ENCODE measurements around the gene STIL.
A peak's percentile ranks its signal among the peaks of the same experiment; 100 is the strongest.

STIL gene

GRCh38 chr1:47235806-47236205 is 78.1 kb downstream of the STIL start:
- no peak overlapping the region for H3K4ac ChIP-seq (ENCODE audit: low read depth in 1 of 2, low read length in 2 of 2)
- H3K18ac ChIP-seq (ENCODE audit: low read depth in 1 of 2, low read length in 2 of 2): no peak overlapping the region
- no peak overlapping the region for H2AFZ ChIP-seq (ENCODE audit: low read depth, low read length)
- no peak overlapping the region for H2AK5ac ChIP-seq (ENCODE audit: low read length, severe bottlenecking)
- H3K79me1 ChIP-seq (replicated peaks; ENCODE audit: low read length, poor library complexity, severe bottlenecking): no peaks in the 10 kb centered on the region
- H3K23ac ChIP-seq (ENCODE audit: low read length in 2 of 2): no peak overlapping the region
- no peaks in the 10 kb centered on the region for H3K9me3 ChIP-seq (ENCODE audit: control insufficient read depth, low read length)
- peaks cover 62 to 74% of the 10 kb centered on the region in 2 experiments for H3K27me3 ChIP-seq (ENCODE audit: control insufficient read depth in 1 of 2, insufficient read depth in 1 of 2, low read length in 2 of 2)
- no peak overlapping the region for H2BK12ac ChIP-seq (ENCODE audit: low read length in 2 of 2)
- H3K27ac ChIP-seq (ENCODE audit: low read length, poor library complexity, severe bottlenecking): no peak overlapping the region
- H2BK120ac ChIP-seq (ENCODE audit: low read depth, low read length): no peak overlapping the region
- H2BK15ac ChIP-seq (ENCODE audit: low read depth, poor library complexity, severe bottlenecking): no peak overlapping the region
- H2BK5ac ChIP-seq (ENCODE audit: low read depth, low read length, poor library complexity, severe bottlenecking): no peak overlapping the region
- no peak overlapping the region for H3K14ac ChIP-seq (ENCODE audit: low read length in 2 of 2)
- H3K36me3 ChIP-seq (ENCODE audit: control insufficient read depth in 1 of 2, insufficient read depth in 2 of 2, low read depth in 1 of 2, low read length in 2 of 2): no peaks in the 10 kb centered on the region
- peaks cover 17% of the 10 kb centered on the region for H3K4me1 ChIP-seq (ENCODE audit: control insufficient read depth, insufficient read depth, low read depth, low read length)
- no peak overlapping the region for H3K9ac ChIP-seq (ENCODE audit: low read length)
- 72% methylated on average over 4 of the region's 4 CpGs for WGBS
- no peak overlapping the region for H4K91ac ChIP-seq (ENCODE audit: low read length)
- no peak overlapping the region for H4K8ac ChIP-seq (ENCODE audit: low read length)
- no peak overlapping the region for H3K4me2 ChIP-seq (ENCODE audit: low read length, poor library complexity, severe bottlenecking)
- no peak overlapping the region for H3K4me3 ChIP-seq (ENCODE audit: insufficient read depth in 1 of 2, low read depth in 1 of 2, low read length in 2 of 2)
- no peak for DNase-seq

- Histone ChIP-seq H2AK5ac (ENCODE audit: low read length, severe bottlenecking) (no peak overlapping the region), H3K27me3 (ENCODE audit: control insufficient read depth in 1 of 2, insufficient read depth in 1 of 2, low read length in 2 of 2) (peaks cover 68 to 76% of the 10 kb centered on the region in 2 experiments), H3K9me3 (ENCODE audit: control insufficient read depth, low read length) (peaks cover 3% of the 10 kb centered on the region), H2BK15ac (ENCODE audit: low read depth, poor library complexity, severe bottlenecking) (no peak overlapping the region), H2BK12ac (ENCODE audit: low read length in 2 of 2) (no peak overlapping the region), H3K18ac (ENCODE audit: low read depth in 1 of 2, low read length in 2 of 2) (no peak overlapping the region), H2BK120ac (ENCODE audit: low read depth, low read length) (no peak overlapping the region), H3K23ac (ENCODE audit: low read length in 2 of 2) (no peak overlapping the region), H4K91ac (ENCODE audit: low read length) (no peak overlapping the region), H3K9ac (ENCODE audit: low read length) (no peak overlapping the region), H2BK5ac (ENCODE audit: low read depth, low read length, poor library complexity, severe bottlenecking) (no peak overlapping the region), H2AFZ (ENCODE audit: low read depth, low read length) (no peak overlapping the region), H3K14ac (ENCODE audit: low read length in 2 of 2) (no peak overlapping the region), H3K4me1 (ENCODE audit: control insufficient read depth, insufficient read depth, low read depth, low read length) (peaks cover 19% of the 10 kb centered on the region), H3K4me2 (ENCODE audit: low read length, poor library complexity, severe bottlenecking) (peak overlapping the region; percentile 63), H3K79me1 (replicated peaks; ENCODE audit: low read length, poor library complexity, severe bottlenecking) (no peaks in the 10 kb centered on the region), H3K4ac (ENCODE audit: low read depth in 1 of 2, low read length in 2 of 2) (no peak overlapping the region), H3K36me3 (ENCODE audit: control insufficient read depth in 1 of 2, insufficient read depth in 2 of 2, low read depth in 1 of 2, low read length in 2 of 2) (no peaks in the 10 kb centered on the region), H4K8ac (ENCODE audit: low read length) (no peak overlapping the region), H3K27ac (ENCODE audit: low read length, poor library complexity, severe bottlenecking) (no peak overlapping the region), H3K4me3 (ENCODE audit: insufficient read depth in 1 of 2, low read depth in 1 of 2, low read length in 2 of 2) (no peak overlapping the region)
- 10% methylated on average over 12 of the region's 21 CpGs for whole genome bisulfite sequencing
- DNase-seq: no peak
Observed at GRCh38 chr1:47235241-47235681, 78.7 kb downstream of the STIL start.

GRCh38 chr1:47233186-47233585 is 80.8 kb downstream of the STIL start:
- Histone ChIP-seq H2BK5ac (ENCODE audit: low read depth, low read length, poor library complexity, severe bottlenecking) (no peak overlapping the region), H4K8ac (ENCODE audit: low read length) (no peak overlapping the region), H2BK120ac (ENCODE audit: low read depth, low read length) (no peak overlapping the region), H3K9ac (ENCODE audit: low read length) (no peak overlapping the region), H2BK12ac (ENCODE audit: low read length in 2 of 2) (no peak overlapping the region), H2AK5ac (ENCODE audit: low read length, severe bottlenecking) (no peak overlapping the region), H2BK15ac (ENCODE audit: low read depth, poor library complexity, severe bottlenecking) (no peak overlapping the region), H3K9me3 (ENCODE audit: control insufficient read depth, low read length) (peaks cover 6% of the 10 kb centered on the region), H3K36me3 (ENCODE audit: control insufficient read depth in 1 of 2, insufficient read depth in 2 of 2, low read depth in 1 of 2, low read length in 2 of 2) (no peaks in the 10 kb centered on the region), H3K4me3 (ENCODE audit: insufficient read depth in 1 of 2, low read depth in 1 of 2, low read length in 2 of 2) (no peak overlapping the region), H3K4ac (ENCODE audit: low read depth in 1 of 2, low read length in 2 of 2) (no peak overlapping the region), H3K23ac (ENCODE audit: low read length in 2 of 2) (no peak overlapping the region), H2AFZ (ENCODE audit: low read depth, low read length) (no peak overlapping the region), H3K27me3 (ENCODE audit: control insufficient read depth in 1 of 2, insufficient read depth in 1 of 2, low read length in 2 of 2) (peaks cover 82 to 84% of the 10 kb centered on the region in 2 experiments), H3K4me2 (ENCODE audit: low read length, poor library complexity, severe bottlenecking) (no peak overlapping the region), H4K91ac (ENCODE audit: low read length) (no peak overlapping the region), H3K79me1 (replicated peaks; ENCODE audit: low read length, poor library complexity, severe bottlenecking) (no peaks in the 10 kb centered on the region), H3K27ac (ENCODE audit: low read length, poor library complexity, severe bottlenecking) (no peak overlapping the region), H3K14ac (ENCODE audit: low read length in 2 of 2) (no peak overlapping the region), H3K18ac (ENCODE audit: low read depth in 1 of 2, low read length in 2 of 2) (no peak overlapping the region), H3K4me1 (ENCODE audit: control insufficient read depth, insufficient read depth, low read depth, low read length) (peaks cover 22% of the 10 kb centered on the region)
- 74% methylated on average over 6 of the region's 6 CpGs for WGBS
- DNase-seq: no peak

GRCh38 chr1:47232187-47232874 is 81.6 kb downstream of the STIL start, which contains the start of gene TAL1:
TAL1 (minus strand) TSS chr1:47232225; CDS start chr1:47225888, 6,337 bp downstream.
- no peak within 1 kb of the TSS for H3K4ac ChIP-seq (ENCODE audit: low read depth in 1 of 2, low read length in 2 of 2)
- no peak within 1 kb of the TSS for H4K8ac ChIP-seq (ENCODE audit: low read length)
- no peak within 1 kb of the TSS for H3K14ac ChIP-seq (ENCODE audit: low read length in 2 of 2)
- H2AK5ac ChIP-seq (ENCODE audit: low read length, severe bottlenecking): peak within 1 kb of the TSS; percentile 14
- H2AFZ ChIP-seq (ENCODE audit: low read depth, low read length): no peak within 1 kb of the TSS
- H3K4me2 ChIP-seq (ENCODE audit: low read length, poor library complexity, severe bottlenecking): peak within 1 kb of the TSS; percentile 58
- H3K9ac ChIP-seq (ENCODE audit: low read length): no peak within 1 kb of the TSS
- no peak within 1 kb of the TSS for H2BK120ac ChIP-seq (ENCODE audit: low read depth, low read length)
- DNase-seq: no peak
- H4K91ac ChIP-seq (ENCODE audit: low read length): no peak within 1 kb of the TSS
- peak within 1 kb of the TSS; percentile 61 for H2BK15ac ChIP-seq (ENCODE audit: low read depth, poor library complexity, severe bottlenecking)
- peaks cover 22% of the 10 kb centered on the region for H3K4me1 ChIP-seq (ENCODE audit: control insufficient read depth, insufficient read depth, low read depth, low read length)
- no peak within 1 kb of the TSS for H2BK5ac ChIP-seq (ENCODE audit: low read depth, low read length, poor library complexity, severe bottlenecking)
- peak within 1 kb of the TSS in 1 of 2 experiments; percentile 95 for H3K23ac ChIP-seq (ENCODE audit: low read length in 2 of 2)
- WGBS: 5% methylated on average over 44 of the region's 51 CpGs
- H3K18ac ChIP-seq (ENCODE audit: low read depth in 1 of 2, low read length in 2 of 2): peak within 1 kb of the TSS in 1 of 2 experiments; percentile 28
- H3K9me3 ChIP-seq (ENCODE audit: control insufficient read depth, low read length): peaks cover 6% of the 10 kb centered on the region
- H3K27me3 ChIP-seq (ENCODE audit: control insufficient read depth in 1 of 2, insufficient read depth in 1 of 2, low read length in 2 of 2): peaks cover 88% of the 10 kb centered on the region in 2 experiments
- H3K27ac ChIP-seq (ENCODE audit: low read length, poor library complexity, severe bottlenecking): no peak within 1 kb of the TSS
- H3K79me1 ChIP-seq (replicated peaks; ENCODE audit: low read length, poor library complexity, severe bottlenecking): no peaks in the 10 kb centered on the region
- no peaks in the 10 kb centered on the region for H3K36me3 ChIP-seq (ENCODE audit: control insufficient read depth in 1 of 2, insufficient read depth in 2 of 2, low read depth in 1 of 2, low read length in 2 of 2)
- no peak within 1 kb of the TSS for H2BK12ac ChIP-seq (ENCODE audit: low read length in 2 of 2)
- H3K4me3 ChIP-seq (ENCODE audit: insufficient read depth in 1 of 2, low read depth in 1 of 2, low read length in 2 of 2): peak within 1 kb of the TSS in 1 of 2 experiments; percentile 27
